NCI-H524 (cell line): ENCODE data around the gene TRAPPC12.
"Not testable (repeated sequence)": the region's sequence is repeated elsewhere in the genome, so short reads cannot be mapped to it uniquely, and the experiment has no call there.

Experiments
- DNase-seq, 2 experiments: peaks; one replicate each; lab custom pipeline; 2025; lab: John Stamatoyannopoulos, UW

Gene TRAPPC12

DNA sequence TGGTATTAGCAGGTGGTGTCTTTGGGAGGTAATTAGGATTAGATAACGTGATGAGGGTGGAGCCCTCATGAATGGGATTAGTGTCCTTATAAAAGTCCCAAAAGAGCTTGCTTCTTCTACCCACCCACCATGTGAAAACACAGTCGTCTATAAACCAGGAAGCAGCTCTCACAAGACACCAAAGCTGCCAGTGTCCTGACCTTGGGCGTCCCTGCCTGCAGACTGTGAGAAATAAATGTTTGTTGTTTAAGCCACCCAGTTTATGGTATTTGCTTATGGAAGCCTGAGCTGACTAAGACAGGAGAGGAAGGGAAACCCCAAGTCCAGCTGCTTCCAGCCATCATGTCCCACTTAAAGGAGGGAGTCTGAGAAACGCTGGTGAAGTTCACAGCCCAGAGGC, 126.3 kb downstream of the TRAPPC12 start:
- peak; percentile 18 to 65 for DNase-seq

DNA sequence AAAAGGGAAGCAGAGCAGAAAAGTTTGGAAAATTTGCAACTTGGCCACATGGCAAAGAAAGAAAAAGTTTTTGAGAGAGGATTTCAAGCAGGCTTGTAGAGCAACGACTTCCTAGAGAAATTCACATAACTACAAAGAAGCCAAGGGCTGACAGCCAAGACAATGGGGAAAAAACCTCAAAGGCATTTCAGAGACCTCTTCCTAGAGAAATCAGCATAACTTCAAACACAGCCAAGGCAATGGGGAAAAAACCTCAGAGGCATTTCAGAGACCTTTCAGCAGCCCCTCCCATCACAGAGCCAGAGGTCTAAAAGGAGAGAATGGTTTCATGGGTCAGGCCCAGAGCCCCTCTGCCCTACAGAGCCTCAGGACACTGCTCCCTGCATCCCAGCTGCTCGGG, 132.6 kb downstream of the TRAPPC12 start:
- no peak for DNase-seq

DNA sequence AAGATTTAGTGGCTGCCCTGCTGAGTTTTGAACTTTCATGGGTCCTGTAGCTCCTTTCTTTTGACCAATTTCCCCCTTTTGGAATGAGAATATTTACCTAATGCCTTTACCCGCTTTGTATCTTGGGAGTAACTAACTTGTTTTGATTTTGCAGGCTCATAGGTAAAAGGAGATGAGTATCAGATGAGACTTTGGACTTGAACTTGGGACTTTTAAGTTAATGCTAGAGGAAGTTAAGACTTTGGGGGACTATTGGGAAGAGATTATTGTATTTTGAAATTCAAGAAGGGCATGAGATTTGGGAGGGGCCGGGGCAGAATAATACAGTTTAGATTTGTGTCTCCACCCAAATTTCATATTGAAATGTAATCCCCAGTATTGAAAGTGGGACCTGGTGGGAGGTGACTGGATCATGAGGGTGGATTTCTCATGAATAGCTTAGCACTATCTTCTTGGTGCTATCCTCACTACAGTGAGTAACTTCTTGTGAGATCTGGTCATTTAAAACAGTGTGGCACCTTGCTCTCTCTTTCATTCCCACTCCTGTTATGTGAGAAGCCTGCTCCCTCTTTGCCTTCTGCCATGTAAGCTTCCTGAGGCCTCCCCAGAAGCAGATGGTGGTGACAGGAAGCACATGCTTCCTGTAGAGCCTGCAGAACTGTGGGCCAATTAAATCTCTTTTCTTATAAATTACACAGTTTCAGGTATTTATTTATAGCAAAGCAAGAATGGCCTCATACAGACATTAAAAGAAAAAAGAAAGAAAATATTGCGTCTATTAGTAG, 133.7 kb downstream of the TRAPPC12 start:
- no peak for DNase-seq

DNA sequence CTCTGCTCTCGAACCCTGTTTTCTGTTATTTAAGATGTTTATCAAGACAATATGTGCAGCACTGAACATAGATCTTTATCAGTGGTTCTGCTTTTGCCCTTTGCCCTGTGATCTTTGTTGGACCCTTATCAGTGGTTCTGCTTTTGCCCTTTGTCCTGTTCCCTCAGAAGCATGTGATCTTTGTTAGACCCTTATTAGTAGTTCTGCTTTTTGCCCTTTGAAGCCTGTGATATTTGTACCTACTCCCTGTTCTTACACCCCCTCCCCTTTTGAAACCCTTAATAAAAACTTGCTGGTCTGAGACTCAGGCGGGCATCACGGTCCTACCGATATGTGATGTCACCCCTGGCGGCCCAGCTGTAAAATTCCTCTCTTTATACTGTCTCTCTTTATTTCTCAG, 135.9 kb downstream of the TRAPPC12 start:
- DNase-seq = not testable (repeated sequence)

DNA sequence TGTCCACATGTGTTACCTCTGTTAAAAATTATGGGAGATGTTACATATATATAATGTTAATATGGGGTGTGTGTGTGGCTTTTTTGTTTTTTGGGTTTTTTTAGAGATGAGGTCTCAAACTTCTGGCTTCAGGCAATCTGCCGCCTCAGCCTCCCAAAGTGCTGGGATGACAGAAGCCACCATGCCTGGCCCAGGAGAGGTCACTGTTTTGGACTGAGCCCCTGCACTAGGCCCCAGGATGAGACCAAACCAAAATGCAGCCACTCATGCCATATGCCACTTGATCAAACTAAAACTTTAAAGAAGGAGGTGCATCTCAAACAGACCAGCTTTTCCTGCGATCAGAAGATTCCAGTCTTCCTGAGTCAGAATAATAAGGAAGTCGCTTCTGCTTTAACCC, 137.3 kb downstream of the TRAPPC12 start:
- no peak for DNase-seq

DNA sequence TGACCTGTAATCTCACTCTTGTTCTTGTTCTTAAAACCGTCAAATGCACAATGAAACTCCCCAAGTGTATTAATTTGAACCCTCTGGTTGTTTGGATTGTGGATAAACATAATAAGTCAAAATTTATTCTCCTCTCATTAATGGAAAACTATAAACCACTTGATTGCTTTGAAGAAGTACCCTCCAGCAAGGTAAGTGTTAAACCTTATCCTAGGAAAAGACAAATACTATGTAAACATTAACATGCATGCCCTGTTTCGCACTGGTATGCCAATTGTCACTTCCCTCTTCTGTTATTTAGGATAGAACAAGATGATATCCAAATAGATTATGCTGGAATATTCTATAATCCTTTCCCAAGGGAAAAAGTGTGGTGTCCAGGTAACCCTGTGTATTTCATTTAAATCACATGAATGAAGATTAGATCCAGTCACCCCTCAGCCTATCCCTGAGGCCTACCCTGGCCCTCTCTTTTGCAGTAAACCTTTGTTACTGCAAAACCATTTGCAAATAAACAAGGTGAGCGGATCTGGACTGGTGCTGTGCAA, 138.5 kb downstream of the TRAPPC12 start:
- no peak for DNase-seq

DNA sequence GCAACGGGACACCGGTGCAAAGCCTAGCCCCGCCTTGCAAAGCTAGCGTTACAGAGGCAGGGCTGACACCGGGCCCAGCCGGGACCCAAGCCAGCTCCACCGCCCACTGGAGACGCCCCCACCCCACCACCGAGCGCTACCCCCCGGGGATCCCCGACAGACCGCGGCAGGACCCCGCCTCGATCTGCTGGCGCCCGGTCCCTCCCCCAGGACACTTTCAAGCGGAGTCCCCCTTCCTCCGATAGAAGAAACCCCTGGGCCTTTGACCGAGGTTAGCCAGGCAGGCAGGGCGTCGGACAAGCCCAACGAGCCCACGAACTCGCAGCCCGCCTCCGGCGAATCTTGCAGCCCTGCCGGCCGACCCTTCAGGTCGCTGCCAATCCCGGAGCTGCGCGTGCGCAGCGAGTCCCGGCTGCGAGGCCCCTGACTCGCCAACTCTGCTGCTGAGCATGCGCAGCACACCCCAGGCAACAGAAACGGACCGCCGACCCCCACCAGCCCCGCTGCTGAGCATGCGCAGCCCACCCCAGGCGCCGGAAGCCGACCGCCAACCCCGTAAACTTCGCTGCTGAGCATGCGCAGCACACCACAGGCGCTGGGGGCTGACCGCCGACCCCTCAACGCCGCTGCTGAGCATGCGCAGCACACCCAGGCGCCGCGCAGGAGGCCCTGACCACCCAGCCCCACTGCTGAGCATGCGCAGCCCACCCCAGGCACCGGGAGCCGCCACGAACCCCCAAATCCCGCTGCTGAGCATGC, 139.2 kb downstream of the TRAPPC12 start:
- peak; percentile 97 to 100 for DNase-seq

DNA sequence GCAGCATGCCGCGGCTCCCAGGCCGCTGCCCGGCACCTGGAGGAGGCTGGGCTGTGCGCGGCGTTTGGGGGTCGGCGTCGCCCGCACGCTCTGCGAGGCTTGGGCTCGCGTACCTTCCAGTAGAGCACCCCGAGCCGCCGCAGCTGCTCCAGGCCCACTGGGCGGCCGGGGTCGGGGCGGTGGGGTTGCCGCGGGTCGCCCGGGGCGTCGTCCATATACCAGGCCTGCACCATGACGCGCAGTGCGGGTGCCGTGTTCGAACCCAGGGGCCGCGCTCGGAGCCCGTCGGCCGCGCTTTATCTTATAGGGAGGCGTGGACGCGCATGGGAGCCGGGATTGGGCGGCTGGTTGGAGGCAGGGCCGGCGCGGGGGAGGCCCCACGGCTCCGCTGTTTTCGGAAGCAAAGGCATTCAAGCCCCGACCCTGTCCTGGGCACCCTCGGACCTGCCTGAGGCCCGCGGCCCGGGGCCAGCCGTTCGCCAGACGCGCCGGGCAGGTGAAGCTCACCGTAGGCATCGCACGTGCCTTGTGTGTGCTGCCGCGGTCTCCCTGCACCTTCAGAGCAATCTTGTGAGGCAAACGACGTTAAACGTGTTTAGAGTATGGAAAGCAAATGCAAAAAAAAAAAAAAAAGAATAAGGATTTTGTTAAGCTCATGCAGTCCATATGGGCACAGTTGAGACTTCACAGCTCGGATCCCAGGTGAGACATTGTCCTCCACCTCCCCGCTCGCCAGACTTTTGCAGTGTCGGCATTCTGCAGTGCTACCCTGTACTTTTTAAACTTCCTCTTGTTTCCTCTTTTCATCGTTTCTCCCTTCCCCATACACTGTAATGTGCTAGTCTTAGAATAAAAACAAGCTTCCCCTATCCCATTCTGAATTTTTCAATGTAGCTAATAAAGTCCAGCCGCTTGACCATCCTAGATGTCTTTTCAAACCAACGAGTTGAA, 140.0 kb downstream of the TRAPPC12 start, which contains the start of gene ADI1:
Gene ADI1, minus strand, starts transcription at position 277 of the 951 bp plus-strand sequence. Its CDS starts 44 bp downstream, at position 233.
- DNase-seq = peak; percentile 82 to 84

DNA sequence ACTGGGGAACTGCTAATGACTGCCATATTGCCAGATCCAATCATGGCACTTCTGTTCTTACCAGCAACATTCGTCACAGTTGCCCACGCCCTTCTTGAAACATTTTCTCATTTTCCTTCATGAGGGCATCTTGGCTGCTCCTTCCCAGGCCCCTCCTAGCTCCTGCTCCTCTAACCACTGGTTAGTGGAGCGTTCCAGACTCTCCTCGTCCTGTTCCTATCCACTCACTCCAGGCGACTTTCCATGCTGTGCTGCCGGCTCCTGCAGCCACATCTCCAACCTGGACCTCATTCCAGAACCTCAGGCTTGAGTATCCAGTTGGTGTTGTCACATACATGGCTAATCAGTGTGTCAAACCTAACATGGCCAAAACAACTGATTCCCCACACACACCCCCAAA, 141.1 kb downstream of the TRAPPC12 start:
- no peak for DNase-seq

DNA sequence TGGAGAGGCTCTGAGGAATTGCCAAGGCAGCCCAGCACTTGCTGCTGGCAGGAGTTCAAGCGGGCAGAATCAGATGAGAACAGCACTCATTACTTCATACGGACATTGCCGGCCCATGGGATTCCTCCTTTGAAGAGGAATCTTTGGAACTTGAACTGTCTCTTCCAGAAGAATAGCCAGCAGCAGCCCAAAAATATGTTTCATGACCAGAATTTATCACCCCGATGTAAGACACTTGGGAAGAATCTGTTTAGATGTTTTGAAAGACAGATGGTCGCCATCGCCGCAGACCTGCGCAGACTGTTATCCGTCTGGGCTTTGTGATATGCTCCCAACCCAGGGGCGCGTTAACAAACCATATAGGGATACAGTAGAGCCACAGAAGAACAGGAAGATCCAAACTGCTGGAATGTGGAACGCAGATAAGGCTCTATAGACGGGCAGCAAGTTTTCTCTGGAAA, 143.5 kb downstream of the TRAPPC12 start:
- peak in 1 of 2 experiments; percentile 33 for DNase-seq

DNA sequence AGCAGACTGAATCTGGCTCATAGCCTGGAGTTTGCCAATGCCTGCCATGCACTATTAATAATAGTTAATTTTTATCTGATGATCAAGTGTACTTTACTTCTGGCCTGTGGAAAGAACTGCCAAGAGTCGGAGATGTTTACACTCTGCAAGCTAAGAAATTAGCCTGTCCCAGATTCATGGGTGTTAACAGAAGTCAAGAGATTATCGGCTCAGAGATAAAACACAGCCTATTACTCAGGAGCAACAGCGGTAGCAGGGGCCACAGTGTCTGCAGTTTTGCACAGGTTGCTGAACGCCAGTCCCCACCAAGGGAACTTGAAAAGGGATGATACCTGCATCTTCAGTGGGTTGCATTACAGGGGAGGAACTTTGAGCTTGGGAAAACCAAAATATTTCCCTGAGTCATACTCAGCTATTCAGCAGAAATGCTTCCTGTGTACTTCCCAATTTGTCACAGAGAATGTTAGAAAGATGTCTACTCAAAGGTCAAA, 144.1 kb downstream of the TRAPPC12 start:
- no peak for DNase-seq

DNA sequence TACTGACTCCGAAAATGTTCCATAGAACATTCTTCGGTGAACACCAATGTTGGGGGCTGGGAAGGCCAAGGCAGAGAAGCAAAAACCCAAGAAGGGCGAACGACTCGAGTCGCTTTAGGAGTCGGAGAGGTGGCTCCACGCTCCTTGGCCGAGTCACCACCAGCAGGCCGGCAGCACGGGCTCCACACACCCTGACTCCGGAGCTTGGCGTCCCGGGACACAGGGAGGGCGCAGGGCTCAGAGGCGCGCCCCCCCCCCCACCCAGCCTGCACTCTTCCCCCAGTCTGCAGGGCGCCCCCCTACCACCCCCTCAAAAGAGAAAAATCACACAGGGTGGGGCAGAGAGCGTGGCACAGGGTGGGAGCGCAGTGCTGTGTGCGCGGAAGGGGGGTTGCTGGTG, 147.4 kb downstream of the TRAPPC12 start:
- DNase-seq = no peak

DNA sequence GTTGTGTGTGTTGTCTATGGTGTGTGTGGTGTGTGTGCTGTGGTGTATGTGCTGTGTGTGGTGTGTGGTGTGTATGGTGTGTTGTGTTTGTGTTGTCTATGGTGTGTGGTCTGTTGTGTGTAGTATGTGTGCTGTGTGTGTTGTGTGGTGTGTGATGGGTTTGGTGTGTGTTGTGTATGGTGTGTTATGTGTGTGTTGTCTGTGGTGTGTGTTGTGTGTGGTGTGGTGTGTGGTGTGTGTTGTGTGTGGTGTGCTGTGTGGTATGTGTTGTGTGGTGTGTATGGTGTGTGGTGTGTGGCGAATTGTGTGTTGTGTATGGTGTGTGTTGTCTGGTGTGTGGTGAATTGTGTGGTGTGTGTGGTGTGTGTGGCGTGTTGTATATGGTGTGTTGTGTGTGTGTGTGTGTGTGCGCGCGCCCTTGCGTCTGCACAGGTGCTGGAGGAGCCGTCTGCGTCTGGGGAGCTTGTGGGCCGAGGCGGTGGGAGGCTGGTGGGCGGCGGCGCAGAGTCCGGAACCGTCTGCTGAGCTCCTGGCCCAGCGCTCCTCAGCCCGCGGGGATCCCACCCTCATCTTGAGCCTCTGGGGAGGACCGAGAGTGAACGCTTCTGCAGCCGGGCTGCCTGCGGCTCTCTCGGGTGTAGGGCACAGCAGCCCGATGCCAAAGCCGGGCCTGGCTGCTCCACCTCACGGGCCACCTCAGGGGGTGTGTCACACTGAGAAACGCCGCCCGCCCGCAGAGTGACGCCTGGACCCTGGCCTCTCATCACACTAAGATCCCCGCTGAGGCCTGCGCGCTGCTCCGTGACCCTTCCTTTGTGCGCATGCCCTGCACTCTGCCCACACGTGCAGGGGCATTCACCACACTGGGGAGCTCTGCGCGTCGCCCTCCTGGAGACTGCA, 148.6 kb downstream of the TRAPPC12 start:
- DNase-seq = no peak
